ENCODE data around the gene B4GALT2. TPM values are rescaled to one million over a fixed set of nuclear protein-coding genes. Genes with fewer than 3 reads are reported as not detected.

B4GALT2 gene
- total and polyA plus RNA-seq, 2 of the 8 experiments (the other 6 are each of a cell fraction or from before 2014, with no cell fraction given): 56.5 to 121 TPM

DNA sequence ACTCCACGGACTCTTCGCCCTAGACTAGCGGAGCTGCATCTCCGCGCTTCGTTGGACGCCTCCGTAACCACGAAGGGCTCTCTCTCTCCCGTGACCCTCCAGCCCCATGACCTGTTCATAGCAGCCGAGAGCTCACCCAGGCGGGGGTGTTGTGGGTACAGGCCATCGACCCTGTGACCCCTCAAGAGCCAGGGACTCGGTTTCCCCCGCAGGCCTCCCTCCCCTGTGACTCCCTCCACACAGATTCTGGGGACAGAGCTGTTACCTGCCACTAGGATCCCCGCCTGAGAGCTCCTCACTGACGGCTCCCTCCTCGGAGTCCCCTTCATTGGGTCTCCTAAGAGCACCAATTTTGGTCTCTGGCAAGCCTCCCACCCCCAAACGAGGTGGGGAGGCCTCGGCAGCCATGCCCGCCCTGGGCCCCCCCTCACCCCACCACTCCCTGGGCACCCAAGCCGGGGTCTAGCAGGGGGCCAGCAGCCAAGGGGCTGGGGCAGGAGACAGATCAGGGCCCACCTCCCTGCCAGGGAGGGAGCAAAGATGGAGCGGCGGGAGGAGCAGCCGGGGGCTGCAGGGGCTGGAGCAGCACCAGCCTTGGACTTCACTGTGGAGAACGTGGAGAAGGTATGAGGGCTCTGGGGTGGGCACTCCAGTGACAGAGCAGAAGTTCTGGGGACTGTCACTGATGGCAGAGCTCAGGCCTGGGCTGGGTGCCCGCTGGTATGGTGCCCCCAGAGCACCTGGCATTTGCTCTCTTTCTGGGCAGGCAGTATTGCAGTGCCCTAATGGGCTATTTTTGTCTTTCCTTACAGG, 31.7 kb upstream of the B4GALT2 start:
- Histone ChIP-seq H4K91ac (replicated peaks; ENCODE audit: insufficient read length, low read length) (peak overlapping the region; percentile 92), H3K14ac (ENCODE audit: insufficient read length) (no peak overlapping the region), H3K18ac (ENCODE audit: extremely low read depth, low read length) (peak overlapping the region; percentile 96), H3K9me3 (ENCODE audit: insufficient read depth in 2 of 2, low read depth in 1 of 2, low read length in 1 of 2) (no peaks in the 10 kb centered on the region), H3K56ac (replicated peaks; ENCODE audit: insufficient read length, low read depth, low read length) (no peak overlapping the region), H3K36me3 (ENCODE audit: control insufficient read depth in 2 of 4, insufficient read depth in 4 of 4, low read length in 3 of 4) (no peaks in the 10 kb centered on the region; a peak in 1 of 8 replicates), H3K23ac (ENCODE audit: insufficient read length) (no peak overlapping the region), H2BK120ac (replicated peaks; ENCODE audit: low read depth, low read length) (no peak overlapping the region), H3K4ac (replicated peaks; ENCODE audit: insufficient read length, low read depth, low read length) (peak overlapping the region; percentile 57), H3K79me2 (ENCODE audit: control insufficient read depth in 1 of 2, insufficient read depth in 2 of 2, low read length in 2 of 2) (no peaks in the 10 kb centered on the region), H3K27ac (ENCODE audit: low read depth, low read length) (peak overlapping the region; percentile 99; the same call in 1 of the 2 replicates), H3K79me1 (ENCODE audit: low read depth, low read length) (peaks cover 3% of the 10 kb centered on the region; the same call in 1 of the 2 replicates), H2AFZ (ENCODE audit: low read length) (peak overlapping the region; percentile 61; the same call in 1 of the 2 replicates), H2BK12ac (ENCODE audit: low read depth, low read length) (0 out of 2 replicates have a peak overlapping the region, but pooled peaks have one; percentile 95), H4K8ac (ENCODE audit: extremely low read depth, insufficient read depth, low read length) (peak overlapping the region; percentile 100), H4K20me1 (replicated peaks in 1 of 2; ENCODE audit: control insufficient read depth in 1 of 2, insufficient read depth in 2 of 2, low read length in 2 of 2) (peaks cover 0 to 4% of the 10 kb centered on the region in 2 experiments), H2BK20ac (ENCODE audit: low read length) (no peak overlapping the region), H2BK15ac (ENCODE audit: low read length) (peak overlapping the region; percentile 61; the same call in 1 of the 2 replicates), H3K4me2 (ENCODE audit: insufficient read depth in 1 of 2, low read depth in 2 of 2, low read length in 2 of 2) (peak overlapping the region; percentile 66 to 98), H4K5ac (ENCODE audit: insufficient read length, low read depth, low read length) (peak overlapping the region; percentile 45), H2BK5ac (ENCODE audit: low read depth, low read length) (peak overlapping the region; percentile 99), H3K23me2 (ENCODE audit: low read depth, low read length) (peaks cover 3% of the 10 kb centered on the region; the same call in 1 of the 2 replicates), H3K27me3 (replicated peaks in 1 of 4; ENCODE audit: control insufficient read depth in 3 of 4, extremely low read depth in 1 of 4, insufficient read depth in 3 of 4, low read length in 3 of 4) (no peaks in the 10 kb centered on the region; a peak in 1 of 7 replicates), H3K4me3 (ENCODE audit: extremely low read depth in 1 of 4, insufficient read depth in 2 of 4, low read depth in 3 of 4, low read length in 4 of 4) (peak overlapping the region; percentile 44 to 90 (median 76)), H3K4me1 (replicated peaks in 1 of 4; ENCODE audit: control insufficient read depth in 3 of 4, insufficient read depth in 4 of 4, low read length in 3 of 4) (peaks cover 0 to 17% (median 4%) of the 10 kb centered on the region in 4 experiments; a peak in 5 of 7 replicates), H2AK5ac (ENCODE audit: low read depth, low read length) (no peak overlapping the region), H3K9ac (replicated peaks in 1 of 4; ENCODE audit: extremely low read depth in 1 of 4, low read depth in 3 of 4, low read length in 3 of 4) (peak overlapping the region; percentile 51 to 98 (median 96); a peak in 6 of 7 replicates)
- POLR2A ChIA-PET (ENCODE audit: partially characterized antibody): interaction anchor here (0.8 to 6.8 kb wide), 14 partner anchors 8 to 293 kb away, joined by 3 to 29 read pairs (median 4); partner anchors contain the start of genes ATP6V0B, B4GALT2, CCDC24 and DPH2
- TF ChIP-seq PHF8 (conservative IDR thresholded peaks at IDR 0.05; ENCODE audit: low read depth, low read length): peak; percentile 70; the same call in 1 of the 2 replicates
- no peak for TF ChIP-seq CTBP2 (IDR thresholded peaks at IDR 0.05; ENCODE audit: borderline replicate concordance, insufficient read depth, insufficient read length, low read length)
- FAIRE-seq: no peak
- WGBS, 2 experiments (ENCODE audit: extremely low coverage in 1 of 2, insufficient coverage in 1 of 2, insufficient read length in 1 of 2, insufficient replicate concordance in 2 of 2, low coverage in 1 of 2, low lambda C conversion rate in 2 of 2, missing lambda C conversion rate in 1 of 2): 23% methylated on average over 16 of the region's 27 CpGs; no CpG with 5 or more reads in 1 of the 2 experiments
- CTCF ChIA-PET (ENCODE audit: partially characterized antibody): interaction anchor here (0.7 to 10.8 kb wide), 15 partner anchors 9 to 548 kb away, joined by 3 to 151 read pairs (median 4); partner anchors contain the start of genes ARTN and DPH2
- no peak for DNase-seq (ENCODE audit: low read depth in 1 of 2, low spot score in 2 of 2)

Data from H1 (cell line).